GM12878 (cell line): ENCODE data around the gene NPIPB8. TPM values are rescaled to one million over a fixed set of nuclear protein-coding genes. Genes with fewer than 3 reads are reported as not detected.

Experiments used
- ATAC-seq: fragments of 200-7000 bp; cut with Tn5 transposase; 3 replicates; pipeline ENCODE4 v1.9.1; 2020; ENCODE audit warnings: mild to moderate bottlenecking, moderate library complexity
- BruUV-seq: library from RNA; stranded (reverse); fragments of 400-500 nt; replicated peaks from 2 replicates; lab custom pipeline; 2021; lab: Mats Ljungman, UMichigan
- CTCF ChIA-PET: fragments of 300-600 bp; sonication (Branson Sonifier 250); formaldehyde crosslinking; extraction: SDS; loops from one replicate; lab custom pipeline; 2021; ENCODE audit warnings: inconsistent platforms; lab: Yijun Ruan, JAX
- POLR2A ChIA-PET: fragments of 350-600 bp; formaldehyde crosslinking; extraction: SDS; loops from one replicate; lab custom pipeline; 2021; ENCODE audit warnings: inconsistent platforms; lab: Charles Lee
- RAD21 ChIA-PET: fragments of 300-600 bp; sonication (Branson Sonifier 250); formaldehyde crosslinking; loops from one replicate; lab custom pipeline; 2023; ENCODE audit warnings: antibody characterized with exemption; ENCODE audit not compliant: unreplicated experiment; lab: Charles Lee
- SMC1A ChIA-PET: fragments of 300-600 bp; sonication (Branson Sonifier 250); formaldehyde crosslinking; loops from one replicate; lab custom pipeline; 2023; ENCODE audit not compliant: unreplicated experiment, uncharacterized antibody; lab: Charles Lee
- DNase-seq: peaks from one replicate; pipeline ENCODE4 v3.0.0-alpha.2; 2011; ENCODE audit warnings: low read depth, low spot score
- FAIRE-seq: peaks from 3 replicates; lab custom pipeline; 2011; peaks lifted over from hg19 to GRCh38; lab: Jason Lieb, UNC
- H2AFZ ChIP-seq: 2 replicates; pipeline ENCODE4 v1.6.0; 2011; ENCODE audit warnings: low read depth, low read length, control low read depth; ENCODE audit not compliant: control insufficient read depth
- H3K27ac ChIP-seq: 2 replicates; pipeline ENCODE4 v1.5.1; 2011; ENCODE audit warnings: control low read depth; ENCODE audit not compliant: control insufficient read depth, insufficient read depth
- H3K27me3 ChIP-seq, 2 experiments: replicated peaks in 1 of 2; 2 replicates each; pipeline versions ENCODE4 v1.6.0 to v1.6.1; 2011; ENCODE audit warnings: low read length in 1 of 2; ENCODE audit not compliant: control insufficient read depth in 2 of 2, insufficient read depth in 2 of 2
- H3K36me3 ChIP-seq, 2 experiments: 2 replicates each; pipeline ENCODE4 v1.5.1; 2011; ENCODE audit warnings: low read length in 1 of 2; ENCODE audit not compliant: control insufficient read depth in 2 of 2, insufficient read depth in 2 of 2
- H3K4me1 ChIP-seq: 2 replicates; pipeline ENCODE4 v1.6.1; 2011; ENCODE audit warnings: mild to moderate bottlenecking, low read length, moderate library complexity, mixed read lengths; ENCODE audit not compliant: control insufficient read depth, insufficient read depth
- H3K4me2 ChIP-seq: 2 replicates; pipeline ENCODE4 v1.6.0; 2011; ENCODE audit warnings: control low read depth; ENCODE audit not compliant: control insufficient read depth, insufficient read depth
- H3K4me3 ChIP-seq: fragments of 200-600 bp; sonication (generic); 2 replicates; pipeline ENCODE4 v1.5.1; 2016
- H3K79me2 ChIP-seq: 2 replicates; pipeline ENCODE4 v1.6.0; 2011; ENCODE audit warnings: low read length; ENCODE audit not compliant: control insufficient read depth, insufficient read depth
- H3K9ac ChIP-seq: 2 replicates; pipeline ENCODE4 v1.8.0; 2011; ENCODE audit warnings: low read length, control low read depth, mixed read lengths; ENCODE audit not compliant: control insufficient read depth, insufficient read depth
- H3K9me3 ChIP-seq: replicated peaks from 3 replicates; pipeline ENCODE4 v1.5.1; 2011; ENCODE audit warnings: mild to moderate bottlenecking, low read length; ENCODE audit not compliant: control insufficient read depth, insufficient read depth
- H4K20me1 ChIP-seq: 2 replicates; pipeline ENCODE4 v1.6.0; 2011; ENCODE audit not compliant: control insufficient read depth, insufficient read depth
- ASH2L ChIP-seq: fragments of 300-600, 200-600 bp; sonication (generic); IDR thresholded peaks from 2 replicates; pipeline ENCODE4 v1.6.1; 2017; ENCODE audit warnings: low read depth, mild to moderate bottlenecking, borderline replicate concordance
- BMI1 ChIP-seq: fragments of 450-650 bp; IDR thresholded peaks from 2 replicates; pipeline ENCODE4 v1.6.1; 2016; ENCODE audit warnings: mild to moderate bottlenecking, moderate library complexity, borderline replicate concordance
- HDAC6 ChIP-seq: fragments of 200-600 bp; sonication (generic); IDR thresholded peaks from one replicate; pipeline ENCODE4 v1.8.0; 2017; ENCODE audit warnings: antibody characterized with exemption; ENCODE audit not compliant: unreplicated experiment
- KAT2A ChIP-seq: conservative IDR thresholded peaks from 2 replicates; pipeline ENCODE4 v1.6.1; 2011; ENCODE audit warnings: low read depth, low read length; ENCODE audit not compliant: control insufficient read depth
- NFIC ChIP-seq: IDR thresholded peaks from 2 replicates; pipeline ENCODE4 v1.6.1; 2012; ENCODE audit warnings: low read depth, mild to moderate bottlenecking, inconsistent platforms, low read length, moderate library complexity
- RAD51 ChIP-seq: fragments of 450-650 bp; IDR thresholded peaks from 2 replicates; pipeline ENCODE4 v1.6.1; 2016; ENCODE audit warnings: moderate library complexity, mild to moderate bottlenecking, inconsistent platforms
- SRF ChIP-seq, 2 experiments: IDR thresholded peaks; 2 replicates each; pipeline ENCODE4 v1.6.1; 2011; ENCODE audit warnings: low read depth in 2 of 2, low read length in 2 of 2, mild to moderate bottlenecking in 1 of 2, moderate library complexity in 1 of 2
- STAT3 ChIP-seq: IDR thresholded peaks from 2 replicates; pipeline ENCODE4 v1.6.1; 2011; ENCODE audit warnings: low read depth, low read length, improper control_type of control experiment
- SUZ12 ChIP-seq: fragments of 200-600 bp; sonication (generic); IDR thresholded peaks from one replicate; pipeline ENCODE4 v1.6.1; 2018; ENCODE audit warnings: antibody characterized with exemption, mild to moderate bottlenecking; ENCODE audit not compliant: unreplicated experiment
- ZNF384 ChIP-seq: IDR thresholded peaks from 2 replicates; pipeline ENCODE4 v1.6.1; 2012; ENCODE audit warnings: low read depth, mild to moderate bottlenecking, low read length, improper control_type of control experiment, borderline replicate concordance
- ZNF592 ChIP-seq: fragments of 450-650 bp; IDR thresholded peaks from 2 replicates; pipeline ENCODE4 v1.6.1; 2017; ENCODE audit warnings: mild to moderate bottlenecking, moderate library complexity
- WGBS: methylation state at CpG from one replicate; pipeline ENCODE4 v1.1.6; 2016; ENCODE audit warnings: low lambda C conversion rate; ENCODE audit not compliant: insufficient replicate concordance, insufficient coverage; ENCODE audit errors: missing lambda C conversion rate; 5-methylcytosine and 5-hydroxymethylcytosine counted together
- in situ Hi-C: fragments of 300-500 bp; cut with MboI; formaldehyde crosslinking; loops from 9 replicates; pipeline ENCODE4 v1.14.3; 2018; ENCODE audit warnings: mixed read lengths
- intact Hi-C: fragments of 100-400 bp; cut with micrococcal nuclease; formaldehyde crosslinking; loops from one replicate; pipeline ENCODE4 v1.14.2; 2022; ENCODE audit not compliant: unreplicated experiment
- polyA plus RNA-seq, 11 experiments: library from polyadenylated mRNA; depleted of rRNA in 4 of 11; unstranded in 6 of 11; stranded (reverse) in 5 of 11; fragments of >200 nt; fragmentation: Nextera tagmentation in 4 of 11; fragmentation: Illumina TruSeq in 1 of 11; extraction: Ambion mirVana in 4 of 11; extraction: Trizol in 1 of 11; gene quantifications; 1 replicate in 1 of 11; 2 replicates in 10 of 11; pipeline versions ENCODE4 v1.2.1 to v1.2.3, GENCODE V29; 2011 to 2016; ENCODE audit warnings: inconsistent platforms in 2 of 11, missing spikeins in 2 of 11, low read depth in 1 of 11
- total RNA-seq, 4 experiments: library from RNA; depleted of rRNA in 3 of 4; stranded (reverse); fragments of >200 nt in 3 of 4; fragmentation: Illumina TruSeq in 1 of 4; extraction: Trizol in 1 of 4; gene quantifications; 2 replicates each; pipeline versions ENCODE4 v1.2.1 to v1.2.3, GENCODE V29; 2013 to 2021
- TF ChIP-seq, protein P1 (sequence below): IDR thresholded peaks from 2 replicates; pipeline ENCODE4 v1.6.1; 2012; ENCODE audit warnings: mild to moderate bottlenecking, low read depth, low read length
- TF ChIP-seq, protein P2 (sequence below): fragments of 450-650 bp; IDR thresholded peaks from 2 replicates; pipeline ENCODE4 v1.6.1; 2014; ENCODE audit warnings: mild to moderate bottlenecking

The NPIPB8 gene
- total and polyA plus RNA-seq, 10 of the 15 experiments (the other 5 are each of a cell fraction or from before 2014, with no cell fraction given): 0.03 to 1.2 (median 0.56) TPM; not detected in 5

- Histone ChIP-seq H4K20me1 (no peaks in the 10 kb centered on the region), H3K4me2 (no peak overlapping the region), H3K4me3 (no peak overlapping the region), H3K27me3 (no peaks in the 10 kb centered on the region), H3K9me3 (no peaks in the 10 kb centered on the region), H3K36me3 (no peaks in the 10 kb centered on the region), H3K4me1 (peaks cover 3% of the 10 kb centered on the region; the same call in 1 of the 2 replicates), H3K9ac (no peak overlapping the region), H3K79me2 (no peaks in the 10 kb centered on the region), H3K27ac (no peak overlapping the region), H2AFZ (no peak overlapping the region)
- no peak for ATAC-seq
- no peak for FAIRE-seq
- no peak for DNase-seq
- ChIA-PET SMC1A (interaction anchor here (1.5 kb wide), 1 partner anchor 57 kb away, joined by 3 read pairs; no protein-coding TSS in a partner anchor), CTCF (interaction anchor here (0.5 to 2.1 kb wide), 8 partner anchors 10 to 446 kb away, joined by 3 to 4 read pairs (median 3); partner anchors contain the start of gene NPIPB7), RAD21 (interaction anchor here (0.6 to 1.5 kb wide), 3 partner anchors 62 to 295 kb away, joined by 3 to 7 read pairs (median 4); partner anchors contain the start of gene SGF29), POLR2A (no interaction called here)
- intact Hi-C loops (no loop called here), in situ Hi-C loops (no loop called here)
- 65% methylated on average over 7 of the region's 7 CpGs for WGBS
- no peak for TF ChIP-seq KAT2A
- TF ChIP-seq, protein P1, sequence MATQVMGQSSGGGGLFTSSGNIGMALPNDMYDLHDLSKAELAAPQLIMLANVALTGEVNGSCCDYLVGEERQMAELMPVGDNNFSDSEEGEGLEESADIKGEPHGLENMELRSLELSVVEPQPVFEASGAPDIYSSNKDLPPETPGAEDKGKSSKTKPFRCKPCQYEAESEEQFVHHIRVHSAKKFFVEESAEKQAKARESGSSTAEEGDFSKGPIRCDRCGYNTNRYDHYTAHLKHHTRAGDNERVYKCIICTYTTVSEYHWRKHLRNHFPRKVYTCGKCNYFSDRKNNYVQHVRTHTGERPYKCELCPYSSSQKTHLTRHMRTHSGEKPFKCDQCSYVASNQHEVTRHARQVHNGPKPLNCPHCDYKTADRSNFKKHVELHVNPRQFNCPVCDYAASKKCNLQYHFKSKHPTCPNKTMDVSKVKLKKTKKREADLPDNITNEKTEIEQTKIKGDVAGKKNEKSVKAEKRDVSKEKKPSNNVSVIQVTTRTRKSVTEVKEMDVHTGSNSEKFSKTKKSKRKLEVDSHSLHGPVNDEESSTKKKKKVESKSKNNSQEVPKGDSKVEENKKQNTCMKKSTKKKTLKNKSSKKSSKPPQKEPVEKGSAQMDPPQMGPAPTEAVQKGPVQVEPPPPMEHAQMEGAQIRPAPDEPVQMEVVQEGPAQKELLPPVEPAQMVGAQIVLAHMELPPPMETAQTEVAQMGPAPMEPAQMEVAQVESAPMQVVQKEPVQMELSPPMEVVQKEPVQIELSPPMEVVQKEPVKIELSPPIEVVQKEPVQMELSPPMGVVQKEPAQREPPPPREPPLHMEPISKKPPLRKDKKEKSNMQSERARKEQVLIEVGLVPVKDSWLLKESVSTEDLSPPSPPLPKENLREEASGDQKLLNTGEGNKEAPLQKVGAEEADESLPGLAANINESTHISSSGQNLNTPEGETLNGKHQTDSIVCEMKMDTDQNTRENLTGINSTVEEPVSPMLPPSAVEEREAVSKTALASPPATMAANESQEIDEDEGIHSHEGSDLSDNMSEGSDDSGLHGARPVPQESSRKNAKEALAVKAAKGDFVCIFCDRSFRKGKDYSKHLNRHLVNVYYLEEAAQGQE: no peak
- TF ChIP-seq HDAC6: no peak
- TF ChIP-seq BMI1: no peak
- no peak for TF ChIP-seq ZNF592
- no peak for TF ChIP-seq STAT3
- TF ChIP-seq NFIC: no peak
- TF ChIP-seq, protein P2, sequence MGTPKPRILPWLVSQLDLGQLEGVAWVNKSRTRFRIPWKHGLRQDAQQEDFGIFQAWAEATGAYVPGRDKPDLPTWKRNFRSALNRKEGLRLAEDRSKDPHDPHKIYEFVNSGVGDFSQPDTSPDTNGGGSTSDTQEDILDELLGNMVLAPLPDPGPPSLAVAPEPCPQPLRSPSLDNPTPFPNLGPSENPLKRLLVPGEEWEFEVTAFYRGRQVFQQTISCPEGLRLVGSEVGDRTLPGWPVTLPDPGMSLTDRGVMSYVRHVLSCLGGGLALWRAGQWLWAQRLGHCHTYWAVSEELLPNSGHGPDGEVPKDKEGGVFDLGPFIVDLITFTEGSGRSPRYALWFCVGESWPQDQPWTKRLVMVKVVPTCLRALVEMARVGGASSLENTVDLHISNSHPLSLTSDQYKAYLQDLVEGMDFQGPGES: no peak
- no peak for TF ChIP-seq SUZ12
- TF ChIP-seq ASH2L: no peak
- TF ChIP-seq ZNF384: no peak
- TF ChIP-seq SRF (IDR thresholded peaks at IDR 0.05; ENCODE audit: low read depth in 2 of 2, low read length in 2 of 2): no peak
- TF ChIP-seq RAD51: no peak
- no TSS peak for BruUV-seq
Observed at GRCh38 chr16:28616636-28617035, 21.2 kb upstream of the NPIPB8 start.
